OCI-LY7 (cell line): Measurements from ENCODE around the gene PITPNC1. TPM values are rescaled to one million over a fixed set of nuclear protein-coding genes. Genes with fewer than 3 reads are reported as not detected.

Source experiments
- BruUV-seq: library from RNA; stranded (reverse); fragments of 400-500 nt; replicated peaks from 2 replicates; lab custom pipeline; 2021; lab: Mats Ljungman, UMichigan
- CTCF ChIA-PET: fragments of 300-600 bp; sonication (Branson Sonifier 250); formaldehyde crosslinking; loops from one replicate; lab custom pipeline; 2022; ENCODE audit warnings: antibody characterized with exemption; ENCODE audit not compliant: unreplicated experiment; lab: Charles Lee
- POLR2A ChIA-PET: fragments of 300-600 bp; sonication (Branson Sonifier 250); formaldehyde crosslinking; loops from one replicate; lab custom pipeline; 2022; ENCODE audit warnings: antibody characterized with exemption; lab: Charles Lee
- DNase-seq: peaks from one replicate; pipeline ENCODE4 v3.0.0-alpha.2; 2015; ENCODE audit warnings: low spot score
- H2AFZ ChIP-seq: fragments of 200-600 bp; sonication (generic), shearing (Covaris generic); 2 replicates; pipeline ENCODE4 v1.6.1; 2014; ENCODE audit warnings: mild to moderate bottlenecking, antibody characterized with exemption, low read length, moderate library complexity
- H3K27ac ChIP-seq: fragments of 200-600 bp; sonication (generic); 2 replicates; pipeline ENCODE4 v1.5.1; 2014; ENCODE audit warnings: mixed run types, low read depth, mild to moderate bottlenecking, moderate library complexity, low read length, inconsistent platforms; ENCODE audit not compliant: poor library complexity, severe bottlenecking
- H3K36me3 ChIP-seq: fragments of 200-600 bp; sonication (generic); 2 replicates; pipeline ENCODE4 v1.6.1; 2014; ENCODE audit warnings: mild to moderate bottlenecking, antibody characterized with exemption, low read length, moderate library complexity, mixed read lengths; ENCODE audit not compliant: insufficient read depth
- H3K4me1 ChIP-seq: fragments of 200-600 bp; sonication (generic); 2 replicates; pipeline ENCODE4 v1.5.1; 2014; ENCODE audit warnings: mild to moderate bottlenecking, low read length; ENCODE audit not compliant: insufficient read depth, poor library complexity, severe bottlenecking
- H3K4me2 ChIP-seq: fragments of 200-600 bp; sonication (generic); 2 replicates; pipeline ENCODE4 v1.6.1; 2014; ENCODE audit warnings: mild to moderate bottlenecking, low read length
- H3K4me3 ChIP-seq: fragments of 200-600 bp; sonication (generic); 2 replicates; pipeline ENCODE4 v1.5.1; 2014; ENCODE audit warnings: mild to moderate bottlenecking, low read depth, low read length; ENCODE audit not compliant: poor library complexity, severe bottlenecking
- H3K79me2 ChIP-seq: fragments of 200-600 bp; sonication (generic); 2 replicates; pipeline ENCODE4 v1.6.1; 2016; ENCODE audit warnings: low read depth, mild to moderate bottlenecking, low read length, moderate library complexity, mixed read lengths; ENCODE audit not compliant: insufficient read depth
- H3K9me2 ChIP-seq: fragments of 200-600 bp; sonication (generic); 2 replicates; pipeline ENCODE4 v1.6.1; 2016; ENCODE audit warnings: mild to moderate bottlenecking, low read length, mixed read lengths; ENCODE audit not compliant: insufficient read depth
- H3K9me3 ChIP-seq: fragments of 200-600 bp; sonication (generic); 2 replicates; pipeline ENCODE4 v1.6.1; 2014; ENCODE audit warnings: mild to moderate bottlenecking, mixed run types, low read length, mixed read lengths
- H4K20me1 ChIP-seq: fragments of 200-600 bp; sonication (generic); 2 replicates; pipeline ENCODE4 v1.6.1; 2014; ENCODE audit warnings: mild to moderate bottlenecking, antibody characterized with exemption, low read length, moderate library complexity, mixed read lengths; ENCODE audit not compliant: insufficient read depth
- EZH2phosphoT487 ChIP-seq: fragments of 200-600 bp; sonication (generic); IDR thresholded peaks from 2 replicates; pipeline ENCODE4 v1.6.1; 2018; ENCODE audit warnings: low read depth, borderline replicate concordance, mild to moderate bottlenecking, mixed run types, antibody characterized with exemption, low read length, moderate library complexity, mixed read lengths
- intact Hi-C: fragments of 100-400 bp; cut with micrococcal nuclease; formaldehyde crosslinking; loops from one replicate; pipeline ENCODE4 v1.10.0; 2022; ENCODE audit not compliant: unreplicated experiment
- total RNA-seq, 2 experiments: library from RNA; depleted of rRNA in 1 of 2; stranded (reverse); fragments of >200 nt in 1 of 2; shearing (Covaris generic) in 1 of 2; gene quantifications; 2 replicates each; pipeline ENCODE4 v1.2.3, GENCODE V29; 2014 to 2022
- TF ChIP-seq, protein P1 (sequence below): fragments of 200-600 bp; sonication (generic); conservative IDR thresholded peaks from 2 replicates; pipeline ENCODE4 v1.5.1; 2014; ENCODE audit warnings: mild to moderate bottlenecking, antibody characterized with exemption, low read length, moderate library complexity, mixed read lengths

PITPNC1 gene
- total RNA-seq, 2 experiments from 2014 or later: 14.3 to 21.1 TPM

DNA sequence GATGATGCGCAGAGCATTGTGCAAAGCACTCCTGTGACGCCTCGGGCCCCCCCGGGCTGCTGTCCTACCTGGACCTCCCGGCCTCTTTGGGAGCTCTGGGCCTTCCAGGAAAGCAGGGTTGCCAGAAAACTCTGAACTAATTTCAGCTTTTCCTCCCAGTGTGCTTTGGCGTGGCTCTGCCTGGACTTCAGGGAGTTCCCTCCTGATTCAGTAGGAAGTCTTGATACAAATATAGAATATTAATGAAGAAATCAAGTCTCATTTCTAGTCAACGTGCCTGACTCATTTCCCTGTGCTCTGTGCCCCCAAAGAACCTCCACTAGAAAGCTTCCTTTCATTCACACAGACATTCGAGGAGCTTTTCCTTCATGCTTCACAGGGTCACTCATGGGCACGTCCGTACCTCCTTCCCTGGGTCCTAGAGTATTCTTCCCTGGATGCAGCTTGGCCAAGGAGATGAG is 256.7 kb downstream of the PITPNC1 start:
- TF ChIP-seq EZH2phosphoT487: no peak
- TF ChIP-seq, protein P1, sequence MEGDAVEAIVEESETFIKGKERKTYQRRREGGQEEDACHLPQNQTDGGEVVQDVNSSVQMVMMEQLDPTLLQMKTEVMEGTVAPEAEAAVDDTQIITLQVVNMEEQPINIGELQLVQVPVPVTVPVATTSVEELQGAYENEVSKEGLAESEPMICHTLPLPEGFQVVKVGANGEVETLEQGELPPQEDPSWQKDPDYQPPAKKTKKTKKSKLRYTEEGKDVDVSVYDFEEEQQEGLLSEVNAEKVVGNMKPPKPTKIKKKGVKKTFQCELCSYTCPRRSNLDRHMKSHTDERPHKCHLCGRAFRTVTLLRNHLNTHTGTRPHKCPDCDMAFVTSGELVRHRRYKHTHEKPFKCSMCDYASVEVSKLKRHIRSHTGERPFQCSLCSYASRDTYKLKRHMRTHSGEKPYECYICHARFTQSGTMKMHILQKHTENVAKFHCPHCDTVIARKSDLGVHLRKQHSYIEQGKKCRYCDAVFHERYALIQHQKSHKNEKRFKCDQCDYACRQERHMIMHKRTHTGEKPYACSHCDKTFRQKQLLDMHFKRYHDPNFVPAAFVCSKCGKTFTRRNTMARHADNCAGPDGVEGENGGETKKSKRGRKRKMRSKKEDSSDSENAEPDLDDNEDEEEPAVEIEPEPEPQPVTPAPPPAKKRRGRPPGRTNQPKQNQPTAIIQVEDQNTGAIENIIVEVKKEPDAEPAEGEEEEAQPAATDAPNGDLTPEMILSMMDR: no peak
- POLR2A ChIA-PET: interaction anchor here (0.5 kb wide), 1 partner anchor 152 kb away, joined by 4 read pairs; no protein-coding TSS in a partner anchor
- H3K9me3 ChIP-seq: no peaks in the 10 kb centered on the region
- no peaks in the 10 kb centered on the region for H3K36me3 ChIP-seq
- no peak overlapping the region for H3K4me3 ChIP-seq
- H3K27ac ChIP-seq: no peak overlapping the region
- no peaks in the 10 kb centered on the region for H3K4me1 ChIP-seq
- CTCF ChIA-PET: no interaction called here
- no peak overlapping the region for H2AFZ ChIP-seq
- DNase-seq: no peak
- H3K79me2 ChIP-seq: no peaks in the 10 kb centered on the region
- H3K4me2 ChIP-seq: no peak overlapping the region
- H3K9me2 ChIP-seq: no peaks in the 10 kb centered on the region
- no peaks in the 10 kb centered on the region for H4K20me1 ChIP-seq
- BruUV-seq: no TSS peak
- intact Hi-C loops: no loop called here

DNA sequence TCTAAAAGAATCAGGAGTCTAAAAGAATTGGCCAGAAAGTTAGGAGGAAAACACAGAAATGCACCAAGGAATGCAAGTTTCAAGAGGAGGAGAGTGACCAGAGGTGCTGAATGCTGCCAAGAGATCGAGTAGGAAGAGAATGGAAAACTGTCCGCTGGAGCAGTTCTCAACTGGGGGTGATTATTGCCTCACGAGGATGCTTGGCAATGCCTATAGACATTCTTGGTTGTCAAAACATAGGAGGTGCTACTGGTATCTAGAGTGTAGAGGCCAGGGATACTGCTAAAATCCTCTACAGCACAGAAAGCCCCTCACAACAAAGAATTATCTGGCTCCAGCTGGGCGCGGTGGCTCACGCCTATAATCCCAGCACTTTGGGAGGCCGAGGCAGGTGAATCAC is 258.6 kb downstream of the PITPNC1 start:
- intact Hi-C loops: no loop called here
- no peak overlapping the region for H3K4me2 ChIP-seq
- no peaks in the 10 kb centered on the region for H3K79me2 ChIP-seq
- no peaks in the 10 kb centered on the region for H3K9me2 ChIP-seq
- ChIA-PET CTCF (no interaction called here), POLR2A (no interaction called here)
- DNase-seq: no peak
- no peaks in the 10 kb centered on the region for H4K20me1 ChIP-seq
- no peaks in the 10 kb centered on the region for H3K36me3 ChIP-seq
- no peak for TF ChIP-seq EZH2phosphoT487
- TF ChIP-seq, protein P1: no peak
- H3K4me3 ChIP-seq: no peak overlapping the region
- no peaks in the 10 kb centered on the region for H3K4me1 ChIP-seq
- no peak overlapping the region for H3K27ac ChIP-seq
- no peaks in the 10 kb centered on the region for H3K9me3 ChIP-seq
- no peak overlapping the region for H2AFZ ChIP-seq
- BruUV-seq: no TSS peak

DNA sequence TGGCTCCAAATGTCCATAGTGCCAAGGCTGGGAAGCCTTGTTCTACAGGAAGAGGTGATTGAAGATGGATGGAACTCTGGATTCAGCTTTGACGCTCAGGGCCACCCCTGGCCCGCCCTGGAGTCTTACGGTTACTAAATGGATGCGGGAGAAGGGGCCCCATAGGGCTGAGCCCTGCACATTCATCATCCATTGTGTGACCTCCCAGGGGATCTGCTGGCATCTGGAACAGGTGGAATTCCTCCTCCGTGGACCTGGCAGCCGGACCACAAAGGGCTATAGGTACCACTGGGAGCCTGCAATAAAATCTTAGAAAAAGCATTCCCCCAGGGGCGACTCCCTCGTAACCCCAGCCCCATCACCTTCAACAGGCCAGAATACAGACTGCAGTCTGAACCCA is 259.2 kb downstream of the PITPNC1 start:
- no peaks in the 10 kb centered on the region for H4K20me1 ChIP-seq
- no peak overlapping the region for H3K4me2 ChIP-seq
- TF ChIP-seq, protein P1: no peak
- TF ChIP-seq EZH2phosphoT487: no peak
- no peaks in the 10 kb centered on the region for H3K9me2 ChIP-seq
- H3K36me3 ChIP-seq: no peaks in the 10 kb centered on the region
- intact Hi-C loops: no loop called here
- CTCF ChIA-PET: no interaction called here
- H3K79me2 ChIP-seq: no peaks in the 10 kb centered on the region
- H3K27ac ChIP-seq: no peak overlapping the region
- no peak for DNase-seq
- POLR2A ChIA-PET: no interaction called here
- H3K9me3 ChIP-seq: no peaks in the 10 kb centered on the region
- H3K4me1 ChIP-seq: no peaks in the 10 kb centered on the region
- H3K4me3 ChIP-seq: no peak overlapping the region
- no peak overlapping the region for H2AFZ ChIP-seq
- BruUV-seq: no TSS peak
